ENCODE measurements around the gene GGPS1. TPM values are rescaled to one million over a fixed set of nuclear protein-coding genes. Genes with fewer than 3 reads are reported as not detected.

GGPS1 gene
- total and polyA plus RNA-seq, 2 of the 8 experiments (the other 6 are each of a cell fraction or from before 2014, with no cell fraction given): 20.9 to 43.6 TPM

GRCh38 chr1:235313262-235313661, 15.1 kb upstream of the GGPS1 start (continued):
- TF ChIP-seq, protein P1, sequence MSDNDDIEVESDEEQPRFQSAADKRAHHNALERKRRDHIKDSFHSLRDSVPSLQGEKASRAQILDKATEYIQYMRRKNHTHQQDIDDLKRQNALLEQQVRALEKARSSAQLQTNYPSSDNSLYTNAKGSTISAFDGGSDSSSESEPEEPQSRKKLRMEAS (IDR thresholded peaks at IDR 0.05): no peak
- TF ChIP-seq SRF (IDR thresholded peaks at IDR 0.05; ENCODE audit: low read depth, low read length) (no peak), SUZ12 (IDR thresholded peaks at IDR 0.05; ENCODE audit: low read length) (no peak)

Data from H1 (cell line).